Body of pancreas (tissue), 4 donors: ENCODE measurements around the gene DSP. TPM values are rescaled to one million over a fixed set of nuclear protein-coding genes. Genes with fewer than 3 reads are reported as not detected.
A peak's percentile ranks its signal among the peaks of the same experiment; 100 is the strongest.

Source experiments
- ATAC-seq: fragments of 150-250 bp; one replicate; pipeline ENCODE4 v1.9.1; 2016
- DNase-seq, 4 donors: peaks; one replicate each; pipeline ENCODE4 v3.0.0-alpha.2; 2019
- H3K27ac ChIP-seq, 4 donors: fragments of 200-600 bp; sonication (generic); 1 replicate in 3 of 4; 2 replicates in 1 of 4; pipeline versions ENCODE4 v1.5.1 to v1.6.1; 2016 to 2019; ENCODE audit warnings: mild to moderate bottlenecking in 1 of 4, mixed read lengths in 1 of 4, moderate library complexity in 1 of 4
- H3K27me3 ChIP-seq, 2 donors: fragments of 200-600 bp; sonication (generic); one replicate each; pipeline ENCODE4 v1.6.0; 2016; ENCODE audit warnings: mild to moderate bottlenecking in 1 of 2
- H3K36me3 ChIP-seq, 2 donors: fragments of 200-600 bp; sonication (generic); replicated peaks in 1 of 2; 2 replicates each; pipeline ENCODE4 v1.5.1; 2016; ENCODE audit warnings: low read depth in 2 of 2; ENCODE audit not compliant: insufficient read depth in 1 of 2
- H3K4me1 ChIP-seq: fragments of 200-600 bp; sonication (generic); one replicate; pipeline ENCODE4 v1.6.0; 2016
- H3K4me3 ChIP-seq, 2 donors: fragments of 200-600 bp; sonication (generic); 1 replicate in 1 of 2; 2 replicates in 1 of 2; pipeline ENCODE4 v1.5.1; 2016 to 2019
- H3K9me3 ChIP-seq, 3 donors: fragments of 200-600 bp; sonication (generic); 1 replicate in 2 of 3; 2 replicates in 1 of 3; pipeline ENCODE4 v1.5.1; 2016
- POLR2A ChIP-seq, 3 donors: fragments of 450-650 bp; IDR thresholded peaks; one replicate each; pipeline ENCODE4 v1.6.1; 2016; ENCODE audit warnings: antibody characterized with exemption in 3 of 3, mild to moderate bottlenecking in 2 of 3
- WGBS, 2 donors: methylation state at CpG; one replicate each; pipeline ENCODE4 v1.1.5; 2017; 5-methylcytosine and 5-hydroxymethylcytosine counted together
- intact Hi-C: fragments of 100-400 bp; cut with DNase I; formaldehyde crosslinking; loops from one replicate; pipeline ENCODE4 v1.15.1; 2023
- total RNA-seq, 2 donors: library from RNA; depleted of rRNA; stranded (reverse); fragments of >200 nt; gene quantifications; one replicate each; pipeline ENCODE4 v1.1.0, GENCODE V29; 2016
- TF ChIP-seq, protein P1 (sequence below), 7 experiments: fragments of 450-650 bp in 4 of 7; fragments of 200-600 bp in 3 of 7; sonication (generic) in 3 of 7; IDR thresholded peaks; one replicate each; pipeline ENCODE4 v1.5.1; 2016 to 2019; ENCODE audit warnings: antibody characterized with exemption in 7 of 7

The DSP gene
- total RNA-seq, 2 donors from 2014 or later, result 85.0 to 127 TPM

DNA sequence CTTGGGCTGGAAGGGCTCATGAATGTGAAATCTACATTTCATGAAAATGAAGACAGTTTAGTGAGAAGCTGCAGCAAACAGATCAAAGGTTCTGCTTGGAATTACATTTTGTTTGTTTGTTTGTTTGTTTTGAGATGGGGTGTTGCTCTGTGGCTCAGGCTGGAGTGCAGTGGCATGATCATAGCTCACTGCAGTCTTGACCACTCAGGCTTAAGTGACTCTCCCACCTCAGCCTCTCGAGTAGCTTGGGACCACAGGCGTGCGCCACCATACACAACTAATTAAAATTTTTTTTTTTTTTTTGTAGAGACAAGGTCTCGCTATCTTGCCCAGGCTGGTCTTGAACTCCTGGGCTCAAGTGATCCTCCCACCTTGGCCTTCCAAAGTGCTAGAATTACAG is 5.8 kb downstream of the DSP start:
- 92 to 95% methylated on average over 4 of the region's 4 CpGs for WGBS, 2 donors

DNA sequence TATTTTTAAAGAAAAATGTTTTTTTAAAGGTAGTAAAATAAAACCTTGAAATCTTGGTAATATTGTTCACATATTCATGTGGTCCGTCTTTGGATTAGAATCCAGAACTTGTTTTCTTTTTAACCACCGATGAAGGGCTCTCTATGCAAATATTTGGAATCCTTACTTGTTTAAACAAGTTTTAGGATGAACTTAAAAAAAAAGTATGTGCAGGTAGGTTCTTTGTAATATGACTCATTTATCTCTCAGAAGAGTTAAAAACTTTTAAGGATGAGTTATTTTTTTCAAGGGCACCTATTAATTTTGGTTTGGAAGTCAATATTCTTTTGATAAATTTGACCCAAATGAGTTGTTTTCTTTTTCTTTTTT is 8.9 kb downstream of the DSP start:
- 19 to 30% methylated on average over 2 of the region's 2 CpGs for WGBS, 2 donors
- H3K4me3 ChIP-seq, result no peak overlapping the region
- peak overlapping the region in 2 of 4 donors; percentile 99 for H3K27ac ChIP-seq
- H3K4me1 ChIP-seq, result peaks cover 93% of the 10 kb centered on the region
- intact Hi-C loops, result no loop called here
- DNase-seq (no peak), ATAC-seq (no peak)
- no peaks in the 10 kb centered on the region for H3K36me3 ChIP-seq
- no peaks in the 10 kb centered on the region for H3K27me3 ChIP-seq
- no peaks in the 10 kb centered on the region for H3K9me3 ChIP-seq
- no peak for TF ChIP-seq POLR2A (IDR thresholded peaks at IDR 0.05)
- TF ChIP-seq, protein P1, sequence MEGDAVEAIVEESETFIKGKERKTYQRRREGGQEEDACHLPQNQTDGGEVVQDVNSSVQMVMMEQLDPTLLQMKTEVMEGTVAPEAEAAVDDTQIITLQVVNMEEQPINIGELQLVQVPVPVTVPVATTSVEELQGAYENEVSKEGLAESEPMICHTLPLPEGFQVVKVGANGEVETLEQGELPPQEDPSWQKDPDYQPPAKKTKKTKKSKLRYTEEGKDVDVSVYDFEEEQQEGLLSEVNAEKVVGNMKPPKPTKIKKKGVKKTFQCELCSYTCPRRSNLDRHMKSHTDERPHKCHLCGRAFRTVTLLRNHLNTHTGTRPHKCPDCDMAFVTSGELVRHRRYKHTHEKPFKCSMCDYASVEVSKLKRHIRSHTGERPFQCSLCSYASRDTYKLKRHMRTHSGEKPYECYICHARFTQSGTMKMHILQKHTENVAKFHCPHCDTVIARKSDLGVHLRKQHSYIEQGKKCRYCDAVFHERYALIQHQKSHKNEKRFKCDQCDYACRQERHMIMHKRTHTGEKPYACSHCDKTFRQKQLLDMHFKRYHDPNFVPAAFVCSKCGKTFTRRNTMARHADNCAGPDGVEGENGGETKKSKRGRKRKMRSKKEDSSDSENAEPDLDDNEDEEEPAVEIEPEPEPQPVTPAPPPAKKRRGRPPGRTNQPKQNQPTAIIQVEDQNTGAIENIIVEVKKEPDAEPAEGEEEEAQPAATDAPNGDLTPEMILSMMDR (IDR thresholded peaks at IDR 0.05), result no peak

More for the DNA sequence above, 5.8 kb downstream of the DSP start:
- DNase-seq (no peak), ATAC-seq (no peak)
- TF ChIP-seq POLR2A (IDR thresholded peaks at IDR 0.05), result no peak
- TF ChIP-seq, protein P1 (IDR thresholded peaks at IDR 0.05), result no peak
- Histone ChIP-seq H3K27me3 (no peaks in the 10 kb centered on the region), H3K9me3 (no peaks in the 10 kb centered on the region), H3K27ac (peak overlapping the region in 3 of 4 donors; percentile 84 to 99 (median 99)), H3K36me3 (no peaks in the 10 kb centered on the region), H3K4me1 (peaks cover 78% of the 10 kb centered on the region), H3K4me3 (no peak overlapping the region)
- intact Hi-C loops, result no loop called here

DNA sequence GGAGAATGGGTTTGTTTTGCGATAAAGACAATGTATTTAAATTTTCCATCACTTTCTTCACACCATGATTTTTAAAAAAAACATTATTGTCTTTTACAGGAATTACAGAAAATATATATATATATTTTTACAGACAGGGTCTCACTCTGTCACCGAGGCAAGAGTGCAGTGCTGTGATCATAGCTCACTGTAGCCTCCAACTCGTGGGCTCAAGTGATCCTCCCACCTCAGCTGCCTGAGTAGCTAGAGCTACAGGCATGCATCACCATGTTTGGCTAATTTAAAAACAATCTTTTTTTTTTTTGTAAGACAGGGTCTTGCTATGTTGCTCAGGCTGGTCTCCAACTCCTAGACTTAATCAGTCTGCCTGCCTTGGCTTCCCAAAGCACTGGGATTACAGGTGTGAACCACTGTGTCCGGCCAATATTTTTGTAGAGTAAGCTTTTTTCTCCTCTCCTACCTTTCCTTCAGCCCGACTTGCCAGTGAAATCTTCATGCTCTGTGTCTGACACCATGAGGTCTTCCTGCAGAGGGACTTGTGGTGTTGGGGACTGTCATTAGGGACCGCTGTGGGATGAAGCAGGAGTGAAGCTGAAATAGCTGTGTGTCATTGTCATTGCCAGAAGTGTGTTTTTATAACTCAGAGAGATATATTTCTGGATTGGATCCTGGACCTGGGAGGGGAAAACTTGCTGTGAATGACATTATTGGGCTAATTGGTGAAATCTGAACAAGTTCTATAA is 13.2 kb downstream of the DSP start:
- Histone ChIP-seq H3K36me3 (peaks cover 0 to 4% of the 10 kb centered on the region in 2 donors), H3K4me1 (peaks cover 53% of the 10 kb centered on the region), H3K27ac (peak overlapping the region in 3 of 4 donors; percentile 71 to 81 (median 74)), H3K4me3 (no peak overlapping the region), H3K9me3 (no peaks in the 10 kb centered on the region), H3K27me3 (no peaks in the 10 kb centered on the region)
- 55 to 59% methylated on average over 6 of the region's 6 CpGs for WGBS, 2 donors
- no peak for DNase-seq
- TF ChIP-seq, protein P1 (IDR thresholded peaks at IDR 0.05), result no peak
- TF ChIP-seq POLR2A (IDR thresholded peaks at IDR 0.05), result no peak
- no peak for ATAC-seq
- intact Hi-C loops, result no loop called here

DNA sequence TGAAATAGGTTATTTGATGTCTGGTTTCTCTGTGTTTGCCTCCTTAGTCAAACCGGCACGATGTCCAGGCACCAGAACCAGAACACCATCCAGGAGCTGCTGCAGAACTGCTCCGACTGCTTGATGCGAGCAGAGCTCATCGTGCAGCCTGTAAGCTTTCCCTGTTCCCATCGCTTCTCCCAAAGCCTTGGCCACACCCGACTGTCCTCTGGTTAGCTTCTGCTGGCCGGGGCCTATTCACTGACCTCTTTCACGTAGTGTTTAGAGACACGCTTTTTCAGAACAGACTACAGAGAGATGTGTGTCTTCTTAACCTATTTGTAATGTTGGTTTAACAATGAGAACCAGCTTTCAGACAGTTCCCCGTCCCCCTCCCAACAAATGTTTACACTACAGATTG is 14.2 kb downstream of the DSP start:
- no peak for DNase-seq
- Histone ChIP-seq H3K4me1 (peaks cover 53% of the 10 kb centered on the region), H3K27me3 (no peaks in the 10 kb centered on the region), H3K36me3 (peaks cover 0 to 4% of the 10 kb centered on the region in 2 donors), H3K9me3 (no peaks in the 10 kb centered on the region), H3K27ac (no peak overlapping the region), H3K4me3 (no peak overlapping the region)
- TF ChIP-seq POLR2A (IDR thresholded peaks at IDR 0.05), result no peak
- TF ChIP-seq, protein P1 (IDR thresholded peaks at IDR 0.05), result no peak
- intact Hi-C loops, result no loop called here
- WGBS, 2 donors, result 70 to 77% methylated on average over 11 of the region's 11 CpGs
- ATAC-seq, result no peak
